H1 (cell line): ENCODE results near the gene TRIL. TPM values are rescaled to one million over a fixed set of nuclear protein-coding genes. Genes with fewer than 3 reads are reported as not detected.

Experiments
- CTCF ChIA-PET: fragments of 300-600 bp; sonication (Branson Sonifier 250); formaldehyde crosslinking; loops from one replicate; lab custom pipeline; 2021; ENCODE audit not compliant: partially characterized antibody; lab: Charles Lee
- POLR2A ChIA-PET: fragments of 300-600 bp; sonication (Branson Sonifier 250); formaldehyde crosslinking; loops from one replicate; lab custom pipeline; 2021; ENCODE audit warnings: inconsistent platforms; ENCODE audit not compliant: partially characterized antibody; lab: Charles Lee
- DNase-seq, 2 experiments: peaks; one replicate each; pipeline versions ENCODE4 v3.0.0 to v3.0.0-alpha.2; 2010 to 2022; ENCODE audit warnings: low spot score in 2 of 2, low read depth in 1 of 2, mixed read lengths in 1 of 2
- FAIRE-seq: peaks from 2 replicates; lab custom pipeline; 2011; peaks lifted over from hg19 to GRCh38; lab: Jason Lieb, UNC
- H2AFZ ChIP-seq: 2 replicates; pipeline ENCODE4 v1.8.1; 2012; ENCODE audit warnings: low read length, inconsistent platforms
- H2AK5ac ChIP-seq: 2 replicates; pipeline ENCODE4 v1.6.1; 2013; ENCODE audit warnings: low read depth, low read length
- H2BK120ac ChIP-seq: replicated peaks from 2 replicates; pipeline ENCODE3; 2013; ENCODE audit warnings: low read depth, low read length, inconsistent platforms
- H2BK12ac ChIP-seq: 2 replicates; pipeline ENCODE4 v1.6.1; 2013; ENCODE audit warnings: low read depth, low read length
- H2BK15ac ChIP-seq: 2 replicates; pipeline ENCODE4 v1.6.1; 2013; ENCODE audit warnings: low read length
- H2BK20ac ChIP-seq: 2 replicates; pipeline ENCODE4 v1.6.1; 2013; ENCODE audit warnings: low read length
- H2BK5ac ChIP-seq: 2 replicates; pipeline ENCODE4 v1.6.1; 2013; ENCODE audit warnings: low read depth, low read length
- H3K14ac ChIP-seq: 2 replicates; pipeline ENCODE4 v1.6.1; 2013; ENCODE audit warnings: inconsistent platforms; ENCODE audit not compliant: insufficient read length
- H3K18ac ChIP-seq: 2 replicates; pipeline ENCODE4 v1.6.1; 2013; ENCODE audit warnings: low read length; ENCODE audit errors: extremely low read depth
- H3K23ac ChIP-seq: 2 replicates; pipeline ENCODE4 v1.6.1; 2013; ENCODE audit warnings: inconsistent platforms; ENCODE audit not compliant: insufficient read length
- H3K23me2 ChIP-seq: 2 replicates; pipeline ENCODE4 v1.6.1; 2013; ENCODE audit warnings: low read depth, low read length
- H3K27ac ChIP-seq: 2 replicates; pipeline ENCODE4 v1.6.1; 2011; ENCODE audit warnings: low read depth, low read length, inconsistent platforms
- H3K27me3 ChIP-seq, 4 experiments: replicated peaks in 1 of 4; 1 replicate in 1 of 4; 2 replicates in 3 of 4; pipeline versions ENCODE4 v1.6.1 to v1.8.1; 2011 to 2013; ENCODE audit warnings: low read length in 3 of 4, mild to moderate bottlenecking in 3 of 4, inconsistent platforms in 2 of 4, mixed read lengths in 2 of 4, moderate library complexity in 1 of 4; ENCODE audit not compliant: control insufficient read depth in 3 of 4, insufficient read depth in 3 of 4; ENCODE audit errors: extremely low read depth in 1 of 4
- H3K36me3 ChIP-seq, 4 experiments: 2 replicates each; pipeline versions ENCODE4 v1.6.1 to v1.8.1; 2011 to 2013; ENCODE audit warnings: mild to moderate bottlenecking in 4 of 4, low read length in 3 of 4, moderate library complexity in 2 of 4, control low read depth in 1 of 4, inconsistent platforms in 1 of 4; ENCODE audit not compliant: insufficient read depth in 4 of 4, control insufficient read depth in 2 of 4
- H3K4ac ChIP-seq: replicated peaks from 2 replicates; pipeline ENCODE3; 2013; ENCODE audit warnings: low read length, low read depth, mixed read lengths, inconsistent platforms; ENCODE audit not compliant: insufficient read length
- H3K4me1 ChIP-seq, 4 experiments: replicated peaks in 1 of 4; 1 replicate in 1 of 4; 2 replicates in 3 of 4; pipeline versions ENCODE4 v1.6.1 to v1.8.1; 2011 to 2013; ENCODE audit warnings: low read length in 3 of 4, inconsistent platforms in 2 of 4, mixed read lengths in 1 of 4; ENCODE audit not compliant: insufficient read depth in 4 of 4, control insufficient read depth in 3 of 4
- H3K4me2 ChIP-seq, 2 experiments: 2 replicates each; pipeline versions ENCODE4 v1.6.1 to v1.8.1; 2011 to 2013; ENCODE audit warnings: low read depth in 2 of 2, low read length in 2 of 2, control low read depth in 1 of 2, inconsistent platforms in 1 of 2, mild to moderate bottlenecking in 1 of 2; ENCODE audit not compliant: insufficient read depth in 1 of 2
- H3K4me3 ChIP-seq, 4 experiments: fragments of 200-600, 300-600 bp in 1 of 4; sonication (generic), shearing (Covaris generic), sonication (Bioruptor Twin) in 1 of 4; 2 replicates each; pipeline versions ENCODE4 v1.5.1 to v1.8.1; 2011 to 2016; ENCODE audit warnings: low read length in 4 of 4, low read depth in 3 of 4, control low read depth in 2 of 4, inconsistent platforms in 2 of 4, mild to moderate bottlenecking in 2 of 4, mixed read lengths in 1 of 4, moderate library complexity in 1 of 4; ENCODE audit not compliant: insufficient read depth in 2 of 4; ENCODE audit errors: extremely low read depth in 1 of 4
- H3K56ac ChIP-seq: replicated peaks from 2 replicates; pipeline ENCODE3; 2013; ENCODE audit warnings: low read depth, mild to moderate bottlenecking, mixed read lengths, low read length, inconsistent platforms; ENCODE audit not compliant: insufficient read length
- H3K79me1 ChIP-seq: 2 replicates; pipeline ENCODE4 v1.6.1; 2013; ENCODE audit warnings: low read depth, low read length, control low read depth
- H3K79me2 ChIP-seq, 2 experiments: 2 replicates each; pipeline versions ENCODE4 v1.6.1 to v1.8.1; 2012 to 2013; ENCODE audit warnings: low read length in 2 of 2, mild to moderate bottlenecking in 2 of 2, inconsistent platforms in 1 of 2; ENCODE audit not compliant: insufficient read depth in 2 of 2, control insufficient read depth in 1 of 2
- H3K9ac ChIP-seq, 4 experiments: replicated peaks in 1 of 4; 1 replicate in 1 of 4; 2 replicates in 3 of 4; pipeline versions ENCODE4 v1.6.1 to v1.8.1; 2011 to 2013; ENCODE audit warnings: low read depth in 3 of 4, low read length in 3 of 4, control low read depth in 2 of 4, mild to moderate bottlenecking in 2 of 4, moderate library complexity in 2 of 4, inconsistent platforms in 1 of 4; ENCODE audit errors: extremely low read depth in 1 of 4
- H3K9me3 ChIP-seq, 2 experiments: 2 replicates each; pipeline versions ENCODE4 v1.6.1 to v1.8.1; 2012 to 2013; ENCODE audit warnings: mild to moderate bottlenecking in 2 of 2, moderate library complexity in 2 of 2, control low read depth in 1 of 2, inconsistent platforms in 1 of 2, low read depth in 1 of 2, low read length in 1 of 2, mixed read lengths in 1 of 2; ENCODE audit not compliant: insufficient read depth in 2 of 2
- H4K20me1 ChIP-seq, 2 experiments: replicated peaks in 1 of 2; 2 replicates each; pipeline versions ENCODE3 to v1.8.1; 2011 to 2013; ENCODE audit warnings: inconsistent platforms in 2 of 2, low read length in 2 of 2, mild to moderate bottlenecking in 1 of 2; ENCODE audit not compliant: insufficient read depth in 2 of 2, control insufficient read depth in 1 of 2
- H4K5ac ChIP-seq: 2 replicates; pipeline ENCODE4 v1.6.1; 2013; ENCODE audit warnings: low read length, low read depth, mixed read lengths, inconsistent platforms; ENCODE audit not compliant: insufficient read length
- H4K8ac ChIP-seq: 2 replicates; pipeline ENCODE4 v1.8.0; 2013; ENCODE audit warnings: mild to moderate bottlenecking, moderate library complexity, low read length, inconsistent platforms; ENCODE audit not compliant: insufficient read depth; ENCODE audit errors: extremely low read depth
- H4K91ac ChIP-seq: replicated peaks from 2 replicates; pipeline ENCODE3; 2013; ENCODE audit warnings: low read length, mixed read lengths, inconsistent platforms; ENCODE audit not compliant: insufficient read length
- BACH1 ChIP-seq: IDR thresholded peaks from 2 replicates; pipeline ENCODE4 v1.6.1; 2012; ENCODE audit warnings: low read length, improper control_type of control experiment
- CTBP2 ChIP-seq: IDR thresholded peaks from 2 replicates; pipeline ENCODE4 v1.7.0; 2011; ENCODE audit warnings: borderline replicate concordance, mild to moderate bottlenecking, moderate library complexity, mixed read lengths, low read length; ENCODE audit not compliant: insufficient read depth, insufficient read length
- E2F6 ChIP-seq: IDR thresholded peaks from 2 replicates; pipeline ENCODE4 v1.6.1; 2012; ENCODE audit warnings: inconsistent platforms
- KDM5A ChIP-seq: fragments of 200-600 bp; IDR thresholded peaks from 2 replicates; pipeline ENCODE4 v1.7.1; 2012; ENCODE audit warnings: mild to moderate bottlenecking, low read length, inconsistent platforms, mixed read lengths
- POLR2AphosphoS5 ChIP-seq: IDR thresholded peaks from 2 replicates; pipeline ENCODE4 v1.6.1; 2011; ENCODE audit warnings: low read depth, low read length
- SAP30 ChIP-seq: fragments of 300-600 bp; sonication (generic); IDR thresholded peaks from 2 replicates; pipeline ENCODE4 v1.7.1; 2012; ENCODE audit warnings: low read length, moderate library complexity, mild to moderate bottlenecking, inconsistent platforms; ENCODE audit not compliant: insufficient read depth, insufficient replicate concordance
- SP1 ChIP-seq: IDR thresholded peaks from 2 replicates; pipeline ENCODE4 v1.6.1; 2011; ENCODE audit warnings: low read depth, low read length
- SRF ChIP-seq: IDR thresholded peaks from 2 replicates; pipeline ENCODE4 v1.6.1; 2011; ENCODE audit warnings: mild to moderate bottlenecking, low read depth, low read length, moderate library complexity
- TBP ChIP-seq: IDR thresholded peaks from 2 replicates; pipeline ENCODE4 v1.6.1; 2011; ENCODE audit warnings: low read depth, low read length, improper control_type of control experiment
- TCF12 ChIP-seq: IDR thresholded peaks from 2 replicates; pipeline ENCODE4 v1.6.1; 2011; ENCODE audit warnings: low read depth, mild to moderate bottlenecking, low read length
- WGBS, 2 experiments: shearing (Covaris generic) in 1 of 2; methylation state at CpG; one replicate each; pipeline versions ENCODE4 v1.1.6 to v1.1.7; 2013 to 2015; ENCODE audit warnings: low lambda C conversion rate in 2 of 2, mixed read lengths in 2 of 2, inconsistent platforms in 1 of 2, low coverage in 1 of 2, missing lambda C conversion rate in 1 of 2; ENCODE audit not compliant: insufficient replicate concordance in 2 of 2, insufficient coverage in 1 of 2, insufficient read length in 1 of 2; ENCODE audit errors: extremely low coverage in 1 of 2, missing lambda C conversion rate in 1 of 2; 5-methylcytosine and 5-hydroxymethylcytosine counted together
- polyA plus RNA-seq, 7 experiments: library from polyadenylated mRNA; depleted of rRNA in 3 of 7; stranded (reverse) in 5 of 7; unstranded in 2 of 7; fragments of >200 nt in 5 of 7; fragments of 200-250 nt in 2 of 7; gene quantifications; 1 replicate in 5 of 7; 2 replicates in 1 of 7; 4 replicates in 1 of 7; pipeline versions ENCODE4 v1.2.1 to v1.2.3, GENCODE V29; 2011 to 2013; ENCODE audit warnings: missing spikeins in 2 of 7, mixed read lengths in 2 of 7
- total RNA-seq: library from RNA; stranded (reverse); fragmentation: NEBNext Ultra II Directional; extraction: Animal tissue kit (Norgen Biotek cat#: 25700); gene quantifications from 2 replicates; pipeline ENCODE4 v1.2.1, GENCODE V29; 2021

The TRIL gene
- total and polyA plus RNA-seq, 2 of the 8 experiments (the other 6 are each of a cell fraction or from before 2014, with no cell fraction given), result 3.9 to 5.5 TPM

DNA sequence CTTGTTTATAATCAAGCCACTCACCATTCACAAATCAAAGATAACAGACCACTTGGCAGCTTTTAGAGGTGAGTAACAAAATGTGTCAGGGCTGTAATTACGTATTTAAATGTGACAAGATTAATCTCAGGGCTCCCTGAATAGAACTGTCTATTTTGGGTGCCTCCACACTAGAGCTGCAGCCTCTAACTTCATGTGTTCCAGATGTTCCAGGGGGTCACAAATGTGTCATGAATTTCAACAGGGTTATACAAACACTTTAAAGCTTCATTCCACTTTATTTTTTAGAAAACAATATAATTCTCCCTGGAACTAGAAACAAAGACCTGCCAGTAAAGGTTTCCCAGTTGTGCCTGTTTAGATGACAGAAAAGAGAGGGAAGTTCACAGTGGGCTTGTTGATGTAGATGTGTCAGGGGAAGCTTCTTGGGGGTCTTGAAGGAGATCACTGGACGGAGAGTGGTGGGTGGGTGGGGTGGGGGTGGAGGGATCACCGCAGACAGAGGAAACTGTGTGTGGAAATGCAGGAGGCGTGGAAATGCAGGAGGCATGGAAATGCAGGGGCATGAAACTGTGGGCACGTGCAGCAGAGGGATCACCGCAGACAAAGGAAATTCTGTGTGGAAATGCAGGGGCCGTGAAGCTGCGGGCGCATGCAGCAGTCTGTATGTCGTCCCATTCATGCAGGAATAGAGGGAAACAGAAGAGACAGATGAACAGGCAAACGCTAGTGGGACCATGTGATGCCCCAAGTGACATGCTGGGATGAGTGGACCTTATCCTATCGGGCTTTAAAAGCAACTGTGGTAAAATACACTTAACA lies 42.0 kb upstream of the TRIL start:
- Histone ChIP-seq H3K4me2 (no peak overlapping the region), H3K23me2 (no peaks in the 10 kb centered on the region), H3K79me1 (no peaks in the 10 kb centered on the region), H3K79me2 (no peaks in the 10 kb centered on the region), H2AK5ac (no peak overlapping the region), H4K8ac (no peak overlapping the region), H2BK12ac (no peak overlapping the region), H4K91ac (no peak overlapping the region), H3K4ac (no peak overlapping the region), H2BK120ac (no peak overlapping the region), H2BK5ac (no peak overlapping the region; the same call in 1 of the 2 replicates), H3K36me3 (no peaks in the 10 kb centered on the region), H3K27ac (no peak overlapping the region), H4K5ac (no peak overlapping the region), H4K20me1 (no peaks in the 10 kb centered on the region), H3K23ac (no peak overlapping the region), H2BK15ac (no peak overlapping the region), H3K56ac (no peak overlapping the region), H3K27me3 (no peaks in the 10 kb centered on the region), H2BK20ac (no peak overlapping the region), H3K4me1 (peaks cover 0 to 10% (median 6%) of the 10 kb centered on the region in 4 experiments; a peak in 4 of 7 replicates), H3K4me3 (no peak overlapping the region), H3K9me3 (peaks cover 4 to 6% of the 10 kb centered on the region in 2 experiments; a peak in 2 of 4 replicates), H3K18ac (no peak overlapping the region), H3K14ac (no peak overlapping the region), H2AFZ (no peak overlapping the region), H3K9ac (no peak overlapping the region)
- no peak for DNase-seq
- FAIRE-seq, result no peak
- ChIA-PET POLR2A (no interaction called here), CTCF (interaction anchor here (1.4 to 4.0 kb wide), 3 partner anchors 13 to 101 kb away, joined by 3 to 18 read pairs (median 6); partner anchors contain the start of gene TRIL)
- TF ChIP-seq KDM5A, result no peak
- no peak for TF ChIP-seq TCF12
- TF ChIP-seq CTBP2, result no peak
- TF ChIP-seq SRF, result no peak
- TF ChIP-seq TBP, result no peak
- no peak for TF ChIP-seq POLR2AphosphoS5
- no peak for TF ChIP-seq SAP30
- no peak for TF ChIP-seq BACH1
- no peak for TF ChIP-seq E2F6
- TF ChIP-seq SP1, result no peak
- 91% methylated on average over 11 of the region's 12 CpGs; no CpG with 5 or more reads in 1 of the 2 experiments for WGBS, 2 experiments
